Umbilical cord (tissue), 2 donors: ENCODE results near the gene TMEM116. TPM values are rescaled to one million over a fixed set of nuclear protein-coding genes. Genes with fewer than 3 reads are reported as not detected.
"Not testable (repeated sequence)": the region's sequence is repeated elsewhere in the genome, so short reads cannot be mapped to it uniquely, and the experiment has no call there.

ENCODE experiments used
- DNase-seq: peaks from one replicate; pipeline ENCODE4 v3.0.0-alpha.2; 2015; ENCODE audit warnings: low spot score
- total RNA-seq: library from RNA; depleted of rRNA; stranded (reverse); fragments of >200 nt; gene quantifications from one replicate; pipeline ENCODE4 v1.2.3, GENCODE V29; 2014; ENCODE audit warnings: low replicate concordance; ENCODE audit not compliant: insufficient read depth

TMEM116 gene
- total RNA-seq, 1 donor from 2014 or later: 31.8 TPM

- DNase-seq: not testable (repeated sequence)
Measured at GRCh38 chr12:112009596-112009995, 3.4 kb downstream of the TMEM116 start.

DNA sequence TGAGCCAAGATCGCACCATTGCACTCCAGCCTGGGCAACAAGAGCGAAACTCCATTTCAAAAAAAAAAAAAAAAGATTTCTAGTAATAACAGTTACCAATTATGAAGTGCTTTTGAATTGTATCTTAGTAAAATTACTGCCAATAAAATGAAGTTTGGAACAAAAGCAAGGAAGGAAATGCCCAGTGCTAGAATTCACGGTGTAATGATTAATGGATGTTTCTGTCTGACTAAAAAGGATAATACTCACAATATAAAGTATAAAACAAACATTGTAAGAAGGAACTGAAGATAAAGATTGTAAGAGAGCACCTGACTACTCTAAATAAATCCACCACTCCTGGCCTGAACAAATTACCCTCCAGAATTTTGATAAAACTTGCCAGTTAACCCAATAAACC is 4.0 kb downstream of the TMEM116 start:
- DNase-seq: no peak

DNA sequence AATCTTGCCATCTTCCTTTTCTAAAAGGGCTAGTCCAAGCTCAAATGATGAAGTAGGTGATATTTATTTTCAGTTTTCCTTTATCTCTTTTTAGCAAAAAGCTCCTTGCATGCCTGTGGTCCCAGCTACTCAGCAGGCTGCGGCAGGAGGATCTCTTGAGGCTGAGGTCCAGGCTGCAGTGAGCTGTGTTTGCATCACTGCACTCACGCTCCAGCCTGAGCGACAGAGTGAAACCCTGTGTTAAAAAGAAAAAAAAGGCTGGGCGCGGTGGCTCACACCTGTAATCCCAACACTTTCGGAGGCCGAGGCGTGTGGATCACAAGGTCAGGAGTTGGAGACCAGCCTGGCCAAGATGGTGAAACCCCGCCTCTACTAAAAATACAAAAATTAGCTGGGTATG is 5.0 kb downstream of the TMEM116 start:
- DNase-seq: no peak

DNA sequence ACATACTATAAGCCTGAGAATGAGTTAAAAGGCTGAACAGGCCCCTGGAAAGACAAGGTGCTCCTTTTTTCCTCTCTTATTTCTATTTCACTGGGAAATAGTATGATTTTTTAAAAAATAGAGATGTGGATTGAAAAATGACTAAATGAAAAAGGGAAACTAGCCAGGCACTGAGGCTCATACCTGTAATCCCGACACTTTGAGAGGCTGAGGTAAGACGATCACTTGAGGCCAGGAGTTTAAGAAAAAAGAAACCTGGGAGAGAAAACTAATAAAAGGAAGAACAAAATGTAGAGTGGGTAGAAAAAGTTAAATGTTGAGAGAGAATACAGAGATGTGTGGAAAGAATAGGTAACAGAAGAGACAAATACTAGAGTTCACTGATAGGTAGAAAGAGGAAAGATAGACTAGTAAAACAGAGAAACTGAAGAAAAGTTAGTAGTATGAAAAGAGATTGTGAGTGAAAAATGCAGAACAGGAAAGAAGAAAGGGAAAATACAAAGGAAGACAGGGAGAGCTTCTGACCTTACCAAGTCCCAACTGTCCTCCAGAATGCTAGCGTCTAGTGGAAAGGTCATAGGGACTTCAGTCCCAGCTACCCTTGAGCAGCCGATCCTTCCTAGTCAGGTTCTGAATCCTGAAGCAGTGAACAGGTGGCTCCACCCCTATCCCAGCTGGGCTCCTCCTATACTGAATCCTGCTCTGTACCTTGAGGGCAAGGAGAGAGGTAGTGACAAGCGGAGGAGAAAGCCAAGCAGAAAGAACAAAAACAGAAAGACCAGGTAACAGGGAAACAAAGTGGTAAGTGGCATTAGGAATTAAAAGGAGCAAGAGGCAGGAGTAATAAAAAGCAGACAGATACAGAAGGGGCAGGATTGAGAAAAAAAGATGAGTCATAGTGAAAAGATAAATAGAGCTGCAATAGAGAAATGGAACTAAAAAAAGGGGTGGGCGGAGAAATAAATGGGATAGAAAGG is 7.3 kb downstream of the TMEM116 start:
- DNase-seq: no peak

DNA sequence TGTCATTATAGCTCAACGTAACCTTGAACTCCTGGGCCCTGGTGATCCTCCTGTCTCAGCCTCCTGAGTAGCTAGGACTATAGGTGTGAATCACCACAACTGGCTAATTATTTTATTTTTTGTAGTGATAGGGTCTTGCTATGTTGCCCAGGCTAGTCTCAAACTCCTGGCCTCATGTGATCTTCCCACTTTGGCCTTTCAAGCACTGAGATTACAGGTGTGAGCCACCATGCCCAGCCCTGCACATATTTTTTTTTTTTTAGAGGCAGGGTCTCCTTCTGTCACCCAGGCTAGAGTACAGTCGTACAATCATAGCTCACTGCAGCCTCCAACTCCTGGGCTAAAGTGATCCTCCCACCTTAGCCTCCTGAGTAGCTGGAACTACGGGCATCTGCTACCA is 8.9 kb downstream of the TMEM116 start:
- no peak for DNase-seq

GRCh38 chr12:112001576-112001975 is 11.4 kb downstream of the TMEM116 start:
- no peak for DNase-seq

- DNase-seq: no peak
Measured at GRCh38 chr12:112000820-112001219, 12.1 kb downstream of the TMEM116 start.

GRCh38 chr12:111999129-111999528 is 13.8 kb downstream of the TMEM116 start:
- not testable (repeated sequence) for DNase-seq

GRCh38 chr12:111998015-111998414 is 14.9 kb downstream of the TMEM116 start:
- no peak for DNase-seq

- no peak for DNase-seq
Measured at GRCh38 chr12:111997300-111997699, 15.7 kb downstream of the TMEM116 start.

DNA sequence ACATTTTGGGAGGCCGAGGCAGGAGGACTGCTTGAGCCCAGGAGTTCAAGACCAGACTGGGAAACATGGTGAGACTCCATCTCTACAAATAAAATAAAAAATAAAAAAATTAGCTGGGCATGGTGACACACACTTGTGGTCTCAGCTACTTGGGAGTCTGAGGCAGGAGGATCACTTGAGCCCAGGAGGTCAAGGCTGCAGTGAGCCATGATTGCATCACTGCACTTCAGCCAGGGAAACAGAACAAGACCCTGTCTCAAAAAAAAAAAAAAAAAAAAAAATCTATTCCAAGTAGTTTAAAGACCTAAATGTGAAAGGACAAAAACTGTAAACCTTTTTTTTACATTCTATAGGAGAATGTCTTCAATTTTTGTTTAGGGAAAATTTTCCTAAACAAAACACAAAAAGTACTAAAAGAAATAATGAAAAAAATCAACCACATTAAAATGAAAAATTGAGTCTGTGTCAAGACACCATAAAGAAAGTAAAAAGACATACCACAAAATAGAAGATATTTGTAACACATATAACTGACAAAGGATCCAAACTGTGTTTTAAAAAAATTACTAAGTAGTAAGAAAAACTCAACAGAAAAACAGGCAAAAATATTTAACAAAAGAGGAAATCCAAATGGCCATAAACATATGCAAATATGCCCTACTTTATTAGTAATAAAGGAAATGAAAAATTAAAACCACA is 17.0 kb downstream of the TMEM116 start:
- DNase-seq: no peak

DNA sequence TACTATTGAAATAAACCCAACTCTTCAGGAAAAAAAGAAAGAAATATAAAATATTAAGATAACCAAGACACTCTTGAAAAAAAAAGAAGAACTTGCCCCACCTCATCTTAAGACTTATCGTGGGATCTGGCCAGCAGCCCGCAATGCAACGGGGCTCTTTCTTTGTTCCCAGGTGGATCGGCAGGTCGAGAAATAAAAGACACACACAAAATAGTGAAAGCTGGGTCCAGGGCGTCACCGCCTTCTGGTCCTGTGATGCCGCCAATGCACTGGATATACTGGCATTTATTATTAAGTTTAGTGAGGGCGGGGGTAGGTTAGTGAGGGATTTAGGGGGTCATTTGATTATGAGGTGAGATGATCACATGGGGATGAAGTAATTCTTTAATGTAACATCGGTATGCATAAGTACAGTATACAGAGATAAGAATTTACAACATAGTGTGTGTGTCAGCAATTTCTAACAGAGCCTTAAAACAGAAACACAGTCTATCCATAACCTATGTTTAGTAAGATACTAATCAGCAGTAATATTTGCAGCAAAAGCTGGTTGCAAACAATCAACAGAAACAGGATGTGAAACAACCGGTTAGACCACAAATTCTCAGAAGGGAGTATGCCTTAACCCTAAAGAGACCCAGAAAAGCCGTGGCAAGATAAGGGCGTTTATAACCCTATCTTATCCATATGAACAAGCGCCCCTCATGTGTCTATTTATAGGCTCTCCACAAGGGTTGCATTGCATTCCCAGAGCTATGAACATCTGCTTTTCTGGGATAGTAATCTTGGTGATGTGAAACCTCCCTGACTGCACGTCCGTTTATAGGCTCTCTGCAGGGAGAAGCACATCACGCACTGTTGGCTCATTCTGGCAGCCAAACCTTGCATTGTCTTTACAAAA is 18.5 kb downstream of the TMEM116 start:
- DNase-seq: peak; percentile 64

DNA sequence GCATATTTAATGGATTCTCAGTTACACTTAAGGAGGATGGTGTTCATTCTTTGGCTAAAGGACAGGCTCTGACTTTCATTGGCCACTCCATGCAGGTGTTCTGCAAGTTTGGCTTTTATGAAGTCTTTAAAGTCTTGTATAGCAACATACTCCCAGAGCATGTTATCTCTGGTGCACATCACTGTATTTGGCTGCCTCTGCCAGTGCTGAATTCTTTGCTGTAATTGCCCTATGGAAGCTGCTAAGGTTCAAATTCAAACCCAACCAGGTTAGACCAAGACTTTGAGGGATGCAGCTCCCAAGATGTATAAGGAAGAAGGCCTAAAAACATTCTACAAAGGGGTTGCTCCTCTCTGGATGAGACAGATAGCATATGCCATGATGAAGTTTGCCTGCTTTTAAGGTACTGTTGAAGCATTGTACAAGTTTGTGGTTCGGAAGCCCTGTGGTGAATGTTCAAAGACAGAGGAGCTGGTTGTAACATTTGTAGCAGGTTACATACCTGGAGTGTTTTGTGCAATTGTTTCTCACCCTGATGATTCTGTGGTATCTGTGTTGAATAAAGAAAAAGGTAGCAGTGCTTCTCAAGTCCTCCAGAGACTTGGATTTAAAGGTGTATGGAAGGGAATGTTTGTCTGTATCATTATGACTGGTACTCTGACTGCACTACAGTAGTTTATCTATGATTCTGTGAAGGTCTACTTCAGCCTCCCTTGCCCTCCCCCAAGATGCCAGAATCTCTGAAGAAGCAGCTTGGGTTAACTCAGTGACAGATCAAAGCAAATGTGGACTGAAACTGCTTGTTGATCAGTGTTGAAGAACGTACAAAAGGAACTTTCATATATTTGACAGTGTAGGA is 19.4 kb downstream of the TMEM116 start:
- no peak for DNase-seq

GRCh38 chr12:111992464-111992863 is 20.5 kb downstream of the TMEM116 start:
- DNase-seq: no peak

DNA sequence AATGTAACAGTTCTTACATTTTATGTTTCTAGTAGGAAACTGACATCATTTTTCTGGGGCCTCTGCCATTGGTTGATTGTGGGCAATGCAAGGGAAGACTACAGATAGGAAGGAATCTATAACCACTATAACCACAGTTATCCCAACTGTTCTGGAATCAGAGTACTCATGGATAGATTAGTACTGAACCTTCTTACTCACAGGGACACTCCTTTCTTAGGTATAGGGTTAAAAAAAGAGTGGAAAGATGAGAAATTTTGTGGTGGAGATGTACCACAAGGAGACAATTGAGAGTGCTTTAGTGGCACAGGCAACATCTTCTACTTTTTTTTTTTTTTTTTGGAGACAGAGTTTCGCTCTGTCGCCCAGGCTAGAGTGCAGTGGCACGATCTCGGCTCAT is 21.0 kb downstream of the TMEM116 start:
- DNase-seq: no peak

GRCh38 chr12:111991535-111991934 is 21.4 kb downstream of the TMEM116 start:
- DNase-seq: no peak

DNA sequence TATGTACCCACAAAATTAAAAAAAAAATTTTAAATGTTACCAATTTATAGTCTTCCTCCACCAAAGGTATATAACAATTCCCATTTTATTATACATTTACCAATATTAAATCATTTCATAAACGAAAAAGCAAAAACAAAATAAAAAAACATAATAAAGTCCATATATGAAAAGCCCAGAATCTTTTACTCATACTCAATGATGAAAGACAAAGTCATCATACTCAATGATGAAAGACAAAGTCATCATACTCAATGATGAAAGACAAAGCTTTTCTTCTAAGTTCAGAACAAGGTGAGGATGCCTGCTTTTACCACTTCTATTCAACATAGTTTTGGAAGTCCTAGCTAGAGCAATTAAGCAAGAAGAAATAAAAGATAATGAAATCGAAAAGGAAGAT is 28.1 kb downstream of the TMEM116 start:
- DNase-seq: no peak

GRCh38 chr12:111981987-111982386 is 31.0 kb downstream of the TMEM116 start:
- no peak for DNase-seq

DNA sequence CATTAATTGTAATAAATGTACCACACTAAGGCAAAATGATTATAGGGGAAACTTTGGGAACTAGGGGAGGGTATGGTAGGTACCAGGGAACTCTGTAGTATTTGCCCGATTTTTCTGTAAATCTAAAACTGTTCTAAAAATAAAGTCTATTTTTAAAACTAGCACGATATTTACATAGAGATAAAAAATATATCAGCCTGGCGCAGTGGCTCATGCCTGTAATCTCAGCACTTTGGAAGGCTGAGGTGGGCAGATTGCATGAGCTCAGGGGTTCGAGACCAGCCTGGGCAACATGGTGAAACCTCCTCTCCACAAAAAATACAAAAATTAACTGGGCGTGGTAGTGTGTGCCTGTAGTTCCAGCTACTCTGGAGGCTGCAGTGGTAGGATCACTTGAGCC is 32.4 kb downstream of the TMEM116 start:
- no peak for DNase-seq

GRCh38 chr12:111978545-111978944 is 34.4 kb downstream of the TMEM116 start:
- no peak for DNase-seq

DNA sequence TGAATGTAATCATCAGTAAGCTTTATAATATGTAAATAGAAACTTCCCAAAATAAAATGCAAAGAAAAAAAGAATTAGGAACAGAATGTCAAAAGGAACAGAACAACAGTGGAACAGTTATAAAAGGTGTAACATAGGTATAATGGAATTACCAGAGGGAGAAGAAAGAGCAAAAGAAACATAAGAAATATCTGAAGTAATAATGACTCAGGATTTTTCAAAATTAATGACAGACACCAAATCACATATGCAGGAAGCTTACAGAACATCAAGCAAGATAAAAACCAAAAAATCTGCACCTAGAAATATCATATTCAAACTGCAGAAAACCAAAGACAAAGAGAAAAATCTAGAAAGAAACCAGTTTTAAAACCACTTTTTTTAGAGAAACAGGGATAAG is 36.1 kb downstream of the TMEM116 start:
- DNase-seq: no peak
